A549 (cell line): ENCODE results near the gene RGS17. TPM values are rescaled to one million over a fixed set of nuclear protein-coding genes. Genes with fewer than 3 reads are reported as not detected.
"Not testable (repeated sequence)": the region's sequence is repeated elsewhere in the genome, so short reads cannot be mapped to it uniquely, and the experiment has no call there.

ENCODE experiments used
- ATAC-seq, 2 experiments: fragments of 200-7000 bp in 1 of 2; fragments of >200 bp in 1 of 2; cut with Nextera tagmentation in 1 of 2; cut with Tn5 transposase in 1 of 2; 3 replicates each; pipeline versions ENCODE4 v1.8.0 to v1.9.1; 2018 to 2020; ENCODE audit warnings: mild to moderate bottlenecking in 1 of 2, moderate library complexity in 1 of 2
- CTCF ChIA-PET: fragments of 300-600 bp; sonication (Branson Sonifier 250); formaldehyde crosslinking; extraction: SDS; loops from one replicate; lab custom pipeline; 2021; ENCODE audit warnings: antibody characterized with exemption, inconsistent platforms; lab: Yijun Ruan, JAX
- POLR2A ChIA-PET: fragments of 350-600 bp; formaldehyde crosslinking; extraction: SDS; loops from one replicate; lab custom pipeline; 2021; ENCODE audit warnings: antibody characterized with exemption, inconsistent platforms; lab: Yijun Ruan, JAX
- DNase-seq, 2 experiments: peaks; one replicate each; pipeline versions ENCODE4 v3.0.0 to v3.0.0-alpha.2; 2011 to 2016; ENCODE audit warnings: low read depth in 1 of 2, low spot score in 1 of 2
- FAIRE-seq: peaks from 2 replicates; lab custom pipeline; 2011; peaks lifted over from hg19 to GRCh38; lab: Jason Lieb, UNC
- H3K27ac ChIP-seq, 2 experiments: fragments of >200 bp; sonication (Bioruptor Twin); formaldehyde crosslinking; 3 replicates each; pipeline ENCODE4 v1.5.1; 2016 to 2017
- H3K4me1 ChIP-seq: fragments of >200 bp; sonication (Bioruptor Twin); formaldehyde crosslinking; 3 replicates; pipeline ENCODE4 v1.6.1; 2016
- H3K4me2 ChIP-seq: fragments of >200 bp; sonication (Bioruptor Twin); formaldehyde crosslinking; 3 replicates; pipeline ENCODE4 v1.6.1; 2016
- H3K4me3 ChIP-seq: fragments of >200 bp; sonication (Bioruptor Twin); formaldehyde crosslinking; 3 replicates; pipeline ENCODE4 v1.5.1; 2016
- H3K9me3 ChIP-seq: fragments of >200 bp; sonication (Bioruptor Twin); formaldehyde crosslinking; 3 replicates; pipeline ENCODE4 v1.6.1; 2016
- CBX8 ChIP-seq: fragments of 200-600 bp; sonication (generic); IDR thresholded peaks from 2 replicates; pipeline ENCODE4 v1.6.1; 2016
- CEBPB ChIP-seq, 2 experiments: fragments of >200 bp in 1 of 2; sonication (Bioruptor Twin) in 1 of 2; formaldehyde crosslinking in 1 of 2; IDR thresholded peaks; 2 replicates each; pipeline ENCODE4 v1.6.1; 2012 to 2016
- CHD2 ChIP-seq: fragments of 150-350 bp; IDR thresholded peaks from 2 replicates; pipeline ENCODE4 v1.6.1; 2014; ENCODE audit warnings: low read length; ENCODE audit not compliant: partially characterized antibody
- EHMT2 ChIP-seq: fragments of 200-600 bp; sonication (generic); IDR thresholded peaks from 2 replicates; pipeline ENCODE4 v1.6.1; 2016; ENCODE audit warnings: antibody characterized with exemption, low read depth, mild to moderate bottlenecking, moderate library complexity
- EP300 ChIP-seq, 2 experiments: fragments of >200 bp; sonication (Bioruptor Twin); formaldehyde crosslinking; IDR thresholded peaks; 2 replicates in 1 of 2; 3 replicates in 1 of 2; pipeline ENCODE4 v1.6.1; 2016 to 2017
- FOSB ChIP-seq: fragments of 250-450 bp; sonication (Bioruptor Pico); IDR thresholded peaks from 2 replicates; pipeline ENCODE4 v1.5.0; 2020; ENCODE audit warnings: mild to moderate bottlenecking, moderate library complexity
- HEYL ChIP-seq: fragments of 250-450 bp; sonication (Bioruptor Pico); IDR thresholded peaks from 2 replicates; pipeline ENCODE4 v1.8.0; 2021; ENCODE audit warnings: mild to moderate bottlenecking, moderate library complexity
- JUNB ChIP-seq: fragments of >200 bp; sonication (Bioruptor Twin); formaldehyde crosslinking; IDR thresholded peaks from 2 replicates; pipeline ENCODE4 v1.6.1; 2016
- MAFK ChIP-seq: fragments of 450-650 bp; IDR thresholded peaks from 2 replicates; pipeline ENCODE4 v1.6.1; 2014; ENCODE audit not compliant: partially characterized antibody
- NR3C1 ChIP-seq: fragments of >200 bp; sonication (Bioruptor Twin); formaldehyde crosslinking; IDR thresholded peaks from 3 replicates; pipeline ENCODE4 v1.6.1; 2017
- POLR2A ChIP-seq: IDR thresholded peaks from 2 replicates; pipeline ENCODE4 v1.6.1; 2012; ENCODE audit warnings: mild to moderate bottlenecking, low read length
- POLR2AphosphoS2 ChIP-seq: conservative IDR thresholded peaks from 2 replicates; pipeline ENCODE4 v1.6.1; 2012; ENCODE audit warnings: low read length, improper control_type of control experiment, inconsistent platforms
- RARB ChIP-seq: fragments of 250-450 bp; sonication (Bioruptor Pico); IDR thresholded peaks from 2 replicates; pipeline ENCODE4 v1.8.0; 2021; ENCODE audit warnings: mild to moderate bottlenecking, moderate library complexity
- RCOR1 ChIP-seq: fragments of 150-350 bp; IDR thresholded peaks from 2 replicates; pipeline ENCODE4 v1.6.1; 2014; ENCODE audit warnings: antibody characterized with exemption, low read length, low read depth
- RFX5 ChIP-seq: fragments of 450-650 bp; IDR thresholded peaks from 2 replicates; pipeline ENCODE4 v1.7.1; 2014; ENCODE audit warnings: antibody characterized with exemption, mild to moderate bottlenecking, moderate library complexity
- RNF2 ChIP-seq: fragments of 200-600 bp; sonication (generic); IDR thresholded peaks from 2 replicates; pipeline ENCODE4 v1.6.1; 2016; ENCODE audit warnings: low read depth, mild to moderate bottlenecking, antibody characterized with exemption, moderate library complexity, borderline replicate concordance
- SMC3 ChIP-seq: fragments of >200 bp; sonication (Bioruptor Twin); formaldehyde crosslinking; IDR thresholded peaks from 3 replicates; pipeline ENCODE4 v1.6.1; 2018; ENCODE audit warnings: inconsistent platforms
- TFCP2L1 ChIP-seq: fragments of 250-450 bp; sonication (Bioruptor Pico); IDR thresholded peaks from 2 replicates; pipeline ENCODE4 v1.5.0; 2021; ENCODE audit warnings: mild to moderate bottlenecking
- ZC3H11A ChIP-seq: fragments of 450-650 bp; IDR thresholded peaks from 2 replicates; pipeline ENCODE4 v1.6.1; 2014; ENCODE audit warnings: antibody characterized with exemption, mild to moderate bottlenecking
- ZFP36 ChIP-seq: fragments of 450-650 bp; IDR thresholded peaks from 2 replicates; pipeline ENCODE4 v1.6.1; 2014; ENCODE audit warnings: borderline replicate concordance; ENCODE audit not compliant: partially characterized antibody
- WGBS: methylation state at CpG from one replicate; pipeline ENCODE4 v1.1.6; 2017; ENCODE audit errors: missing lambda C conversion rate; 5-methylcytosine and 5-hydroxymethylcytosine counted together
- polyA plus RNA-seq, 4 experiments: library from polyadenylated mRNA; depleted of rRNA in 3 of 4; stranded (reverse); fragments of >200 nt; fragmentation: RNase III in 1 of 4; extraction: RNeasy Plus Mini Kit Qiagen cat#74134 plus additional on column Dnase treatment in 1 of 4; gene quantifications; 2 replicates in 3 of 4; 3 replicates in 1 of 4; pipeline ENCODE4 v1.2.3, GENCODE V29; 2011 to 2017
- TF ChIP-seq, protein P1 (sequence below): fragments of 200-600 bp; sonication (generic); IDR thresholded peaks from 2 replicates; pipeline ENCODE4 v1.6.1; 2016; ENCODE audit warnings: antibody characterized with exemption, mild to moderate bottlenecking, moderate library complexity
- TF ChIP-seq, protein P2 (sequence below): IDR thresholded peaks from 2 replicates; pipeline ENCODE4 v1.6.1; 2012
- TF ChIP-seq, protein P3 (sequence below): IDR thresholded peaks from 2 replicates; pipeline ENCODE4 v1.6.1; 2012; ENCODE audit warnings: low read depth, borderline replicate concordance

RGS17 gene
- polyA plus RNA-seq, 2 of the 4 experiments (the other 2 are of a cell fraction), result 3.2 to 9.8 TPM

DNA sequence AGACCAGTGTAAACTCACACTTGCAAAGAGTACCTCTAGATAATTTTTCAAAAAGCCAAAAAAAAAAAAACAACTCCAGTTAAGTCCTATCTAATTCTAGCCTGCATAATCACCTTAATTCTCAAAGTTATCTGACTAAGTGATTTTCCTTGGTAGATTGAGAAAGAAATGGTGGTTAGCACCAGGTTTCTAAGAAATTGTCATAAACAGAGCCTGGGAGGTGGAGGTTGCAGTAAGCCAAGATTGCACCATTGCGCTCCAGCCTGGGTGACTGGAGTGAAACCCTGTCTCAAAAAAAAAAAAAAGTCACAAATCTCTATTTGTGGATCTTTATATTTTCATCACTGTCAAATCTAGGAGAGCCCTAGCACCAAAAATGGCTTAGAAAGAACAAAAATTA lies 157.2 kb downstream of the RGS17 start (continued):
- TF ChIP-seq TFCP2L1 (CRISPR knock-in tag) (no peak), RARB (CRISPR knock-in tag) (no peak), MAFK (no peak)

DNA sequence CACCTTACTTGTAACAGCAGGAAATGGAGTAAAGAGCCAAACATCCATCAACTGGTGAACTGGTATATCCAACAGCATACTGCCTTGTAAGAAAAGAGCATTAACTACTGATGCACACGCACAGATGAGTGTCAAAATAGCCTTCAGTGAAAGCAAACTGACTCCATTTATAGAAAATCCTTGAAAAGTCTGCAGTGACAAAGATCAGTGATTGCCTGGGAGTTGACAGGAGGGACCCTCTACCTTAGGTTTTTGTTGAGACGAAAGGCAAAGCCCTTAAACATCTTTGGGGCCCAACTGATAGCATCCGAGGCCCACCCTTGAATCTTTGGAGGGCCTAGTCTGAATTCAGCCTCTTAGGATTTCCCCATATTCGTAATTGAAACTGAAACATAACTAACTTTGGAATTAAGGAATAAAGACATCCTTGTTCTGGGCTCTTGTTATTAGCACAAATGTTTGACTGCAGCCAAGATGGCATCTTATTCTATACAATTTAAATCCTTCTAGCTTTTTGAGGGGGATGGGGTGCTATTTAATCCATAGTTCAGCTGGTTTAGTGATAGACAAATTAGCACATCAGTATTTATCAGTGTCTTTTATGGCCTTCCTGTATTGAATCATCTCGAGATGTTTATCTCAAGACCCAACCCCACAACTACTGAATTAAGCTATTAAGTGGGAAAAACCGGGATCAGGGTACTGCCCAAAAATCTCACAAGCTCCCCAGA lies 161.2 kb downstream of the RGS17 start:
- H3K4me3 ChIP-seq, result no peak overlapping the region
- H3K4me1 ChIP-seq, result no peaks in the 10 kb centered on the region; the same call in 2 of the 3 replicates
- no peak for FAIRE-seq
- H3K27ac ChIP-seq, result no peak overlapping the region
- DNase-seq, result no peak
- WGBS, result 90% methylated on average over 6 of the region's 6 CpGs
- no peaks in the 10 kb centered on the region for H3K9me3 ChIP-seq
- H3K4me2 ChIP-seq, result no peak overlapping the region
- POLR2A ChIA-PET, result no interaction called here
- TF ChIP-seq RCOR1, result no peak
- no peak for TF ChIP-seq EP300 (IDR thresholded peaks at IDR 0.05)
- no peak for TF ChIP-seq RFX5
- TF ChIP-seq EHMT2, result no peak
- no peak for TF ChIP-seq HEYL (CRISPR knock-in tag)
- no peak for TF ChIP-seq POLR2AphosphoS2
- no peak for TF ChIP-seq CEBPB (IDR thresholded peaks at IDR 0.05)
- TF ChIP-seq, protein P1, sequence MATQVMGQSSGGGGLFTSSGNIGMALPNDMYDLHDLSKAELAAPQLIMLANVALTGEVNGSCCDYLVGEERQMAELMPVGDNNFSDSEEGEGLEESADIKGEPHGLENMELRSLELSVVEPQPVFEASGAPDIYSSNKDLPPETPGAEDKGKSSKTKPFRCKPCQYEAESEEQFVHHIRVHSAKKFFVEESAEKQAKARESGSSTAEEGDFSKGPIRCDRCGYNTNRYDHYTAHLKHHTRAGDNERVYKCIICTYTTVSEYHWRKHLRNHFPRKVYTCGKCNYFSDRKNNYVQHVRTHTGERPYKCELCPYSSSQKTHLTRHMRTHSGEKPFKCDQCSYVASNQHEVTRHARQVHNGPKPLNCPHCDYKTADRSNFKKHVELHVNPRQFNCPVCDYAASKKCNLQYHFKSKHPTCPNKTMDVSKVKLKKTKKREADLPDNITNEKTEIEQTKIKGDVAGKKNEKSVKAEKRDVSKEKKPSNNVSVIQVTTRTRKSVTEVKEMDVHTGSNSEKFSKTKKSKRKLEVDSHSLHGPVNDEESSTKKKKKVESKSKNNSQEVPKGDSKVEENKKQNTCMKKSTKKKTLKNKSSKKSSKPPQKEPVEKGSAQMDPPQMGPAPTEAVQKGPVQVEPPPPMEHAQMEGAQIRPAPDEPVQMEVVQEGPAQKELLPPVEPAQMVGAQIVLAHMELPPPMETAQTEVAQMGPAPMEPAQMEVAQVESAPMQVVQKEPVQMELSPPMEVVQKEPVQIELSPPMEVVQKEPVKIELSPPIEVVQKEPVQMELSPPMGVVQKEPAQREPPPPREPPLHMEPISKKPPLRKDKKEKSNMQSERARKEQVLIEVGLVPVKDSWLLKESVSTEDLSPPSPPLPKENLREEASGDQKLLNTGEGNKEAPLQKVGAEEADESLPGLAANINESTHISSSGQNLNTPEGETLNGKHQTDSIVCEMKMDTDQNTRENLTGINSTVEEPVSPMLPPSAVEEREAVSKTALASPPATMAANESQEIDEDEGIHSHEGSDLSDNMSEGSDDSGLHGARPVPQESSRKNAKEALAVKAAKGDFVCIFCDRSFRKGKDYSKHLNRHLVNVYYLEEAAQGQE, result no peak
- TF ChIP-seq RNF2, result no peak
- no peak for TF ChIP-seq ZFP36
- TF ChIP-seq JUNB, result no peak
- TF ChIP-seq SMC3, result no peak
- TF ChIP-seq, all 56 proteins: peak for 0
- ATAC-seq, result no peak
- CTCF ChIA-PET, result no interaction called here

DNA sequence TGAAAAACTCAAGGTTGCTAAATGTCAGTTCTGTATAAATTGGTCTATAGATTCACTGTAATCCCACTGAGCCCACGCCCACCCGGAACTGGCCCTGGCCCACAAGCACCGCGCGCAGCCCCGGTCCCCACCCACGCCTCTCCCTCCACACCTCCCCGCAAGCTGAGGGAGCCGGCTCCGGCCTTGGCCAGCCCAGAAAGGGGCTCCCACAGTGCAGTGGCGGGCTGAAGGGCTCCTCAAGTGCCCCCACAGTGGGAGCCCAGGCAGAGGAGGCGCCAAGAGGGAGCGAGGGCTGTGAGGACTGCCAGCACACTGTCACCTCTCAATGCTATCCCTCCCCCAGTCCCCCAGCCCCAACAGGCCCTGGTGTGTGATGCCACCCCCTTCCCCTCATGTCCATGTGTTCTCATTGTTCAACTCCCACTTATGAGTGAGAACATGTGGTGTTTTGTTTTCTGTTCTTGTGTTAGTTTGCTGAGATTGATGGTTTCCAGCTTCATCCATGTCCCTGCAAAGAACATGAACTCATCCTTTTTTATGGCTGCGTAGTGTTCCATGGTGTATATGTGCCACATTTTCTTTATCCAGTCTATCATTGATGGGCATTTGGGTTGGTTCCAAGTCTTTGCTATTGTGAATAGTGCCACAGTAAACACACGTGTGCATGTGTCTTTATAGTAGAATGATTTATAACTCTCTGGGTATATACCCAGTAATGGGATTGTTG lies 164.8 kb downstream of the RGS17 start:
- 82% methylated on average over 12 of the region's 15 CpGs for WGBS
- H3K4me3 ChIP-seq, ATAC-seq, POLR2A ChIA-PET, H3K27ac ChIP-seq, DNase-seq, H3K4me2 ChIP-seq, FAIRE-seq, H3K4me1 ChIP-seq, H3K9me3 ChIP-seq: not testable (repeated sequence)
- CTCF ChIA-PET, result interaction anchor here (1.4 kb wide), 1 partner anchor 12 kb away, joined by 4 read pairs; no protein-coding TSS in a partner anchor

DNA sequence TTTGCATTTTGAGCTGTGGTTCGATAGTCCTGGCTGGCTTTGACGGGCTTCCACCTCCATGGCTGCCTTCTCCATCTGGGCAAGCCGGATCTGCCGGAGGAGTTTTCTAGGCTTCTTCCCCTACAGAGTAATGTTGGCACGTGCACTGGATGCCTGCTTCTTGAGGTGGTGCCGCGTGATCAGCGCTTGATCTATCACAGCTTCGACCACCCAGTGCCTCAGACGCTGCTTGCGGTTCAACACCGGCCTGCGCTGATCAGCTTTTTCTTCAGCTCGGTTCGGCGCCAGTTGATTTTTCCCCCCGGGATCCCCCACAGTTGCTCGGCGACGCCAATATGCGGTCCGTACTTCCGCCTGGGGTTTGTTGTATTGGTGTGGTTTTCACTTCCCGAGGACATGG lies 171.7 kb downstream of the RGS17 start:
- ChIA-PET POLR2A (no interaction called here), CTCF (no interaction called here)
- H3K9me3 ChIP-seq, result no peaks in the 10 kb centered on the region
- H3K4me3 ChIP-seq, result no peak overlapping the region
- no peak overlapping the region for H3K27ac ChIP-seq
- WGBS, result 75% methylated on average over 23 of the region's 24 CpGs
- ATAC-seq, result no peak
- FAIRE-seq, result no peak
- H3K4me1 ChIP-seq, result no peaks in the 10 kb centered on the region
- DNase-seq, result no peak
- no peak overlapping the region for H3K4me2 ChIP-seq
- TF ChIP-seq, protein P2, sequence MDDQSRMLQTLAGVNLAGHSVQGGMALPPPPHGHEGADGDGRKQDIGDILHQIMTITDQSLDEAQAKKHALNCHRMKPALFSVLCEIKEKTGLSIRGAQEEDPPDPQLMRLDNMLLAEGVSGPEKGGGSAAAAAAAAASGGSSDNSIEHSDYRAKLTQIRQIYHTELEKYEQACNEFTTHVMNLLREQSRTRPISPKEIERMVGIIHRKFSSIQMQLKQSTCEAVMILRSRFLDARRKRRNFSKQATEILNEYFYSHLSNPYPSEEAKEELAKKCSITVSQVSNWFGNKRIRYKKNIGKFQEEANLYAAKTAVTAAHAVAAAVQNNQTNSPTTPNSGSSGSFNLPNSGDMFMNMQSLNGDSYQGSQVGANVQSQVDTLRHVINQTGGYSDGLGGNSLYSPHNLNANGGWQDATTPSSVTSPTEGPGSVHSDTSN, result no peak
- TF ChIP-seq FOSB (CRISPR knock-in tag) (no peak), POLR2A (no peak), ZFP36 (no peak), CHD2 (no peak), CBX8 (no peak), ZC3H11A (no peak), NR3C1 (no peak)
- TF ChIP-seq, protein P1, result no peak
- TF ChIP-seq, protein P3, sequence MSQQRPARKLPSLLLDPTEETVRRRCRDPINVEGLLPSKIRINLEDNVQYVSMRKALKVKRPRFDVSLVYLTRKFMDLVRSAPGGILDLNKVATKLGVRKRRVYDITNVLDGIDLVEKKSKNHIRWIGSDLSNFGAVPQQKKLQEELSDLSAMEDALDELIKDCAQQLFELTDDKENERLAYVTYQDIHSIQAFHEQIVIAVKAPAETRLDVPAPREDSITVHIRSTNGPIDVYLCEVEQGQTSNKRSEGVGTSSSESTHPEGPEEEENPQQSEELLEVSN, result no peak
